Activated CD8-positive, alpha-beta memory T cell treated with anti-CD3 and anti-CD28 coated beads for 4 hours (primary cell): Measurements from ENCODE around the gene TSBP1.
"Not testable (repeated sequence)": the region's sequence is repeated elsewhere in the genome, so short reads cannot be mapped to it uniquely, and the experiment has no call there.

Experiments used
- DNase-seq, 2 donors: peaks; one replicate each; pipeline ENCODE4 v3.0.0-alpha.2; 2020; ENCODE audit warnings: low read depth in 2 of 2

Gene TSBP1

DNA sequence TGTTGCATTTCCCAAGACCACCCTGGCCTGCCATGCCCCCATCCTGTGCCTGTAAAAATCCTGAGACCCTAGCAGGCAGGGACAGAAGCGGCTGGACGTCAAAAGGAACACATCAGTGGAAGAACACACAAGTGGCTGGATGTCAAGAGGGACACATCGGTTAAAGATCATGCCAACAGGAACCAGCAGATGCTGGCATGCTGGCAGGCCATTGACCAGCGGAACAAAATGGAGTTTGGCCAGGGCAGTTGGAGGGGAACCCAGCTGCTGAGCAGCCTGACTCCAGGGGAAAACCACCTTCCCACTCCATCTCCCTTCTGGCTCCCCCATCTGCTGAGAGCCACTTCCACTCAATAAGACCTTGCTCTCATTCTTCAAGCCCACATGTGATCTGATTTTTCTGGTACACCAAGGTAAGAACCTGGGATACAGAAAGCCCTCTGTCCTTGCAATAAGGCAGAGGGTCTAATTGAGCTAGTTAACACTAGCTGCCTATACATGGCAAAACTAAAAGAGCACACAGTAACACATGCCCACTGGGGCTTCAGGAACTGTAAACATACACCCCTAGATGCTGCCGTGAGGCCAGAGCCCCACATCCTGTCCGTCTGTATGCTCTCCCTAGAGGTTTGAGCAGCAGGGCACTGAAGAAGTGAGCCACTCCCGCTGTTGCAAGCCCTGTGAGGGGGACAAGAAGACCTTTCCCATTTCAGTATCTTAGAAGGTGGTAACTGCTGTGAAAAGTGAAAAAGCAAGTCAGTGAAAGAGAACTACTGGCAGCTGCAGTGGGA lies 4.2 kb upstream of the TSBP1 start:
- no peak for DNase-seq

DNA sequence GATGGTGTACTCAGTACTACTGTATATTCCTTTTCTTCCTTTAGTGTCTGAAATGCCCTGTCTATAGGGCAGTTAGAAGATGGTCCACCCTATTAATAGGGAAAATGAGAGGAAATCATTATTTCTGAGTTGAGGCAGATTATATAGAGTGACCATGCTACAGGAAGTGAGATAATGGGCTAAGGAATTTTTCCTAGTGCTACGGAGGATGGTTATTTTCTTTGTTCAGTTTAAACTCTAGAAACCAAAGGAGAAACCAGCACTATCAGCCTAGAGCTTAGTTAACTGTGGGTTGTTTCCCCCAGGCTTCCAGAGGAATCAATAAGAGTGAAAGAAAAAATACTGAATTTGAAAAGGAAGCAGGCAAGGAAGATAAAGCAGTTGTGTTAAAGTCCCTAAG lies 474 bp downstream of the TSBP1 start:
- DNase-seq = no peak

DNA sequence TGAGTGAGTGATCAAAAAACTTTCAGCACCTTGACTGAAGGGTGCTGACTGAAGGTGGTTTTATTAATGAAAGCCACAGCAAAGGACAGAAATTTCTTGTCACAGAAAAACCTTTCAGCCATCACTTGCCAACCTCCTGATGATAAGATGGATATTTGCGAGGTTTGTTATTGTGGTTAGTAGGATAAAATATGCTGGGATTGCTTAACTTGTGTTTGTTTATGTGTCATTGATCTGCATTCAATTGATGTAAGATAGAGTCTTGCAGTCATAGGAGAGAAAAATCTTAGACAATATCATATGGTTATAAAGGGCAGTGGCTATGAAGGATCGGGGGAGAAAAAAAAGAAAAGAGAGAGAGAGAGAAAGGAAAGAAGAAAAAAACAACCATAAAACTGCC lies 1.2 kb downstream of the TSBP1 start:
- DNase-seq = no peak

DNA sequence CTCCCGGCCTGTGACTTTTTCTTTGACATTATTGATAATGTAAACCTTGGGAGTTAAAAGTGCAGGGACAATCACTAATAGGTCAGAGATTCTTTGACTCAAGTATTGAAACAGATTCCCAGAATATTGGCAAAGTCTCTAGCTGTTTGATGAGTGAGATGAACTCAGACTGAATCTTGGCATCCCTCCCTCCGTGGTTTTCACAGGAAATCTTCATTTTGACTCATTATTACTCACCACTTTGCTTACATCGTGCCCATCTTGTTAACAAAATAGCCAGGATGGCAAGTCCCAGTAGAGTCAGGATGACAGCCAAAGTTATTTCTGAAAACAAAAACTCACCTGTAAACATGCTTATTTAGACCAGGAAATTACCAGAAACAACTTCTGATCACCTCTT lies 2.0 kb downstream of the TSBP1 start:
- DNase-seq = no peak

DNA sequence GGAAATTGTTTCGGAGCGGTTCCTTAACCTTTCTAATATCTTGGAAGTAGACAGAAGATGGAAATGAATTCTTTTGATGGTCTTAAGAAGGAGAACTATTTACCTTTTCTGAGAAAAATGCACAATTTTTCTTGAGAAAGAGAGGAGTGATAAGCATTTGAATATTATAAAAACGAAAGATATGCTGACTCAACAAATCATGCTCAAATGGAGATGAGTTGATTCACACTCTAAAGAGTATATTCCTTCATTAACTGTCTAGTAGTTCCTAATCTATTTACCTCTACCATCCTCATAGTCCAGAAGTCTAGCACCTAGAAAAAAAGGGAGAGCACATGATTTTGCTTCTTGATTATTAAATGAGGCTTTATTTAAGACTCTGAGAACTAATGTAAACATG lies 4.1 kb downstream of the TSBP1 start:
- no peak for DNase-seq

DNA sequence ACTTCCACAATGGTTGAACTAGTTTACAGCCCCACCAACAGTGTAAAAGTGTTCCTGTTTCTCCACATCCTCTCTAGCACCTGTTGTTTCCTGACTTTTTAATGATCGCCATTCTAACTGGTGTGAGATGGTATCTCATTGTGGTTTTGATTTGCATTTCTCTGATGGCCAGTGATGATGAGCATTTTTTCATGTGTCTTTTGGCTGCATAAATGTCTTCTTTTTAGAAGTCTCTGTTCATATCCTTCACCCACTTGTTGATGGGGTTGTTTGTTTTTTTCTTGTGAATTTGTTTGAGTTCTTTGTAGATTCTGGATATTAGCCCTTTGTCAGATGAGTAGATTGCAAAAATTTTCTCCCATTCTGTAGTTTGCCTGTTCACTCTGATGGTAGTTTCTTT lies 12.5 kb downstream of the TSBP1 start:
- not testable (repeated sequence) for DNase-seq

DNA sequence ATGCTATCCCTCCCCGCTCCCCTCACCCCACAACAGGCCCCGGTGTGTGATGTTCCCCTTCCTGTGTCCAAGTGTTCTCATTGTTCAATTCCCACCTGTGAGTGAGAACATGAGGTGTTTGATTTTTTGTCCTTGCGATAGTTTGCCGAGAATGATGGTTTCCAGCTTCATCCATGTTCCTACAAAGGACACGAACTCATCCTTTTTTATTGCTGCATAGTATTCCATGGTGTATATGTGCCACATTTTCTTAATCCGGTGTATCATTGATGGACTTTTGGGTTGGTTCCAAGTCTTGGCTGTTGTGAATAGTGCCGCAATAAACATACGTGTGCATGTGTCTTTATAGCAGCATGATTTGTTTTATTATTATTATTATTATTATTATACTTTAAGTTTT lies 13.2 kb downstream of the TSBP1 start:
- DNase-seq = not testable (repeated sequence)

DNA sequence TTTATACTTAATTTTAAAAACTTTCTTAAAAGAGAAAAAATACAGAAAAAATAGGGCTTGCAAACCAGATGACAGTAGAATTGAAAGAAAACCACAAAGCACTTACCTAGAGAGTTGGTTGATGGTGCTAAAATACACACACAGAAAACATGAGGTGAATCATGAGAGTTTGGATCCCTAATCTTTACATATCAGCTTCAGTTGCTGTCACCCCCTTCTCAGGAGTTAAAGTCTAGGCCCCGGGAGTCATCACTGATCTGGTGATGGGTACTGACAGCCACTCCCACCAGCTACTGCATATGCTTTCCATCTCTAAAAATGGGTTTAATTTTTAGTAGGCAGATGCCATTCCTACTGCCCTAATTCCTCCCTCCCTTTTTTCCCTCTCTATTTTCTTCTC lies 16.7 kb downstream of the TSBP1 start:
- no peak for DNase-seq

DNA sequence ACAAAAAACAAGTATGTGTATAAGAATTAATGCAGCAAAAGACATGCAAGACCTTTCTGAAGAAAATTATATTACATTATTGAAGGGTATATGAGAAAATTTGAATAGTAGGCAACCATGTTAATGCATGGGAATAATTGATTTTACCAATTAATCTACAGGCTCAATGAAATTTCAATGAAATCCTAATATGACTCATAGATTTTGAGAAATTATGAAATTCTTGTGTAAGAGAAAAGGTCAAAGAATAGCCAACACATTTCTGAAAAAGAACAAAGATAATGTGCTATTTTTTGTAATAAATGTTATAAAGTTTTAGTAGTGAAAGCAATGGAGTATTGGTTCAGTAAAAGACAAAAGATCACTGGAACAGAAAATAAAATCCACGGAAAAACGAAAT lies 18.4 kb downstream of the TSBP1 start:
- DNase-seq = no peak

DNA sequence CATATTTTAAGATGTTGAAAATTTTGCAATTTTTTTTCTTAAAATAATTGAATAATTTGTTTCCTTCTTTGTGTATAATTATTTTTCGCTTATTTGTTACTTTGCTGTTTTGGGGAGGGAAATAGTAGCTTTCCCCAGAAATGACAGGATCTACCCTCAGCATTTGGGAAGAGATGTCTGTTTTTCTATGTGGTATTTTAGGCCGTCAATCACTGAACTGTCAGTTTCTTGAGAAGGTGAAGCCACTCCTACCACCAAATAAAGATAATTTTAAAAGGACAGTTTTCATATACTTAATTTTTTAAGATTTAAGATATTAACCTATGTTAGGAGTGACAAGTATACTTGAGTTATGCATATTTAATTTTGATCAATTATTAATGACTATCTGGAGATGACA lies 31.5 kb downstream of the TSBP1 start:
- no peak for DNase-seq

DNA sequence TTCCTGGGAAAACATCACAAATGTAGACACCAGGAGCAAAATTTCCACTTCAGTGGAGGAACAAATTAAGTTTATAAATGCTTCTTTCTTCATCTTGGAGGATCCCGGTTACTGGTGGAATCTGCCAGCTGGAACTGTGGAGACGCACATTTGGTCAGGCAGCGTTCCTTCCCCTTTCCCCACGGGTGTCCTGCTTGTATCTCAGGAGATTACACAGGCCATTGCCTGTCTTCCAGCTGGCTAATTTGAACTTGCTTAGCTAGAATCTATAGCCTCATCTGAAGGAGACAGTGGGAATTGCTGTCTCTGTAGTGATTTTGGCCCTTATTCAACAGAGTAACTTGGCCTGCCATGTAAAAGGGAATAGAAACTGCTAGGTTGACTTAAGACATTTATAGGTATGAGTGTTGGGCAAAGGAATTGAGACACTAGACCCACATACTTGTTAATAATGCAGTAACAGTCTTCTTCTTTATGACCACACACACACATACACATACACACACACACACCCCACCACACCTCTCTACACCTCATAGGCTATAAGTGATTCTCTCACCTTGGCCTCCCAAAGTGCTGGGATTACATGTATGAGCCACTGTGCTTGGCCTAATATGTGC lies 34.4 kb downstream of the TSBP1 start:
- no peak for DNase-seq

DNA sequence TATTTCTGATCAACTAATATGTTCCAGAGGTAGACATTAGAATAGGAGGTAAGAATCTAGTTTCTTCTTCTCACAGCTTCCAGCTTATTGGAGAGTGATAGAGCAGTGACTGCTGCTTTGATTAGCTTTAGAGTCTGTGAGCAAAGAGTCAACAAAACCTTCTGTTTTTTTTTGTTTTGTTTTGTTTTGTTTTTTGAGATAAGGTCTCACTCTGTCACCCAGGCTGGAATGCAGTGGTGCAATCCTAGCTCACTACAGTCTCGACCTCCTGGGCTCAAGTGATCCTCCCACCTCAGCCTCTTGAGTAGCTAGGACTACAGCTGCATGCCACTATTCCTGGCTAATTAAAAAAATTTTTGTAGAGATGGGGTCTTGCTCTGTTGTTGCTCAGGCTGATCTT lies 39.3 kb downstream of the TSBP1 start:
- DNase-seq = no peak

DNA sequence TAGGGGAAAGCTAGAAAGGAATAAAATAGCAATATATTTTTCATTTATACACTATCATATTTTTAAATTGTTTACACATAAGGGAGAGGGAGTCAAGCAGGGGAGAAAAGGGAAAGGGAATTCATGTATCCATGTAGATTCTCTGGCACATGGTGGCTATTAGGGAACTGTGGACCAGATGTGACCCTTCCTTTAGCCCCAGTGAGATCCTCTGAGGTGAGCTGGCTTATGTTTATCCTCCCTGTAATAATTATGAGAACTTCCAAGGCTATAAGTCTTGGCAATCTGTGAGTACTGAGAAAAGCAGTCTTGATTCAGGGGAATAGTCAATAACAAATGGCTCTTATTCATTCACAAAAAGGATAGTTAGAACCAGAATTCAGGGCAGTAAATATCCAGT lies 42.6 kb downstream of the TSBP1 start:
- DNase-seq = no peak

DNA sequence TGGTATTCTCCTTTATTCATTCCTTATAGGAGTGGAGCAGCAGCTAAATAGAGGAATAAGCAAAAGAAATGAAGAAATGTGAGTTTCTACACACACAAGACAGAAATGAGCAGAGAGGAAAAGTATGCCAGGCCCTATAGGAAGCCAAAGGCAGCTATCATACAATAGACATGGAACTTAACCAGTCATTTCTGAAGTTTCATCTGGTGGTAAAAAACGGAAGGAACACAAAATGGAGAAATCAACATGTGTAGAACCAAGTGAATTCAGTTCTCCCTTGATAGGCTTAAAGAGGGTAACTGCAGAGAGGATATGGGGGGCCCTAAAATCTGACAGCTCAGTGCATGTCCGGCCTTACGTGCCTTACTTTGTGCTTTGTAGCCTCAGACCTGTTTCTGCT lies 44.6 kb downstream of the TSBP1 start:
- no peak for DNase-seq

DNA sequence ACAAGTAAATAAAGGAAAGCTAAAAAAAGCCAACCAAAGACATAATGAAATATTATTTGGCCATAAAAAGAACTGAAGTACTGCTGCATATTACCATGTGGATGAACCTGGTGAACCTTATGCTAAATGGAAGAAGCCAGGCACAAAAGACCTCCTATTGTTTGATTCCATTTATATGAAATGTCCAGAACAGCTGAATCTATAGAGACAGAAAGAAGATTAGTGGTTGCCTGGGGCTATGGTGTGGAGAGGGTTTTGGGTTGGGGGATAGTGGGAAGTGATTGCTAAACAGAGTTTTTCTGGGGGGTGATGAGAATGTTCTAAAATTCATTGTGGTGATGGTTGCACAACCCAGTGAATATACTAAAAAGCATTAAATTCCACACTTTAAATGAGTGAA lies 53.2 kb downstream of the TSBP1 start:
- DNase-seq = no peak

DNA sequence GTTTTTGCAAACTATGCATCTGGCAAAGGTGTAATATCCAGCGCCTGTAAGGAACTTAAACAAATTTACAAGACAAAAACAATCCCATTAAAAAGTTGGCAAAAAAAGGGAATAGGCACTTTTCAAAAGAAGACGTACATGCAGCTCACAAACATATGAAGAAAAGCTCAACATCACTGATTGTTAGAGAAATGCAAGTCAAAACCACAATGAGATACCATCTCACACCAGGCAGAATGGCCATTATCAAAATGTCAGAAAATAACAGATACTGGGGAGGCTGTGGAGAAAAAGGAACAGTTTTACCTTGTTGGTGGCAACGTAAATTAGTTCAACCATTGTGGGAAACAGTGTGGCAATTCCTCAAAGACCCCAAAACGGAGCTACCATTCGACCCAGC lies 54.2 kb downstream of the TSBP1 start:
- DNase-seq = no peak

DNA sequence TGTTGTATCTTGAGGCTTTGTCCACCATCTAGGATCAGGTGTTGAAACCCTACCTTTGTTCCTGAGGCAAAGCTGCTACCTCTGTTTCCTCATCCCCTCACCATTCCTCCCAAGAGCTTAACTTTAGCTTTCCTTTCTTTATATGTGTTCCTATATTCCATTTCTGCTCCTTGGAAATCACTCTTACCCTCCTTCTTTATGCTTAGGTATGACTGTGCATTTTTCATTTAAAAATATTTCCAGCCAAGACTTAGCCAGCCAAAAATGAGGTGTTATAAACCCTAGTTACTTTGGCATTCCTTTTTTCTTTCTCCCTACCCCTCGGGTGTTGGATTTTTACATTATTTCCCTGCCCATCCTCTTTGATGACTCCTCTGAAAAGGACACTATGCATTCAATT lies 57.7 kb downstream of the TSBP1 start:
- DNase-seq = no peak

DNA sequence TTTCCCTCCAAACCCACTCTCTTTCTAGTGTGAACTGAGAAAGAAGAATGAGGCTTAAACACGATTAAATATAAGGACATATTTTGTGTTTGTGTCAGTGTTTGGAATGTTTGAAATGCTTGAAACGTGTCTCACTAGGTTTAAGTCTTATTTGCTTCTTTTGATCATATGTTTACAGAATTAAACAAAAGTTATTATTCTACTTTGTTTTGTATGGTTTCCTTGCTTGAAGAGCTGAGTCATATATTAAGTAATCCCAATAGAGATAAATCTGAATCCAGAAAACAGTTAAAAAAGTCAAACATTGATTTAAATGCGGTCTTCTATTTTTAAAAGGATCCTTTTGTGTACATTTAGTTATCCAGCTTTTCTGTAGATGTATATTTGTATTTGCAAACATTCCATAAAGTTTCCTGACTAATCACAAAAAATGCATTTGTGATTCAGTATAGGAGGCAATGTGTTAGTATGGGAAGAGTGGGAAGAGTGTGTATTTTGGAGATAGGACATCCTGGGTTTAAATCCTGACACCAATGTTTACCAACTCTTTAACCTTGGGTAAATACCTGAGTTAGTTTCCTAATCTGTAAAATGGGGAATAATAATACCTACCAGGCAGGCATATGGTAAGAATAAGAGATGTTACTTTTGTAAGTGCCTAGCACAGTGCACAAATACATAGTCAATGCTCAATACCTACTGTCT lies 72.9 kb downstream of the TSBP1 start:
- no peak for DNase-seq

DNA sequence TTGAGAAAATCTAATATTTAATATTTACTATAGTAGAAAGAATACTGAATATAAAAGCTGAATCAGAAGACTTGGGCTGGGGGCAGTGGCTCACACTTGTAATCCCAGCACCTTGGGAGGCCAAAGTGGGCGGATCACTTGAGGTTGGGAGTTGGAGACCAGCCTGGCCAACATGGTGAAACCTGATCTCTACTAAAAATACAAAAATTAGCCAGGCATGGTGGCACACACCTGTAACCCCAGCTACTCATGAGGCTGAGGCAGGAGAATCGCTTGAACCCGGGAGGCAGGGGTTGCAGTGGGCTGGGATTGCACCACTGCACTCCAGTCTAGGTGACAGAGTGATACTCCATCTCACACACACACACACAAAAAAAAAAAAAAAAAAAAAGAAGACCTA lies 76.7 kb downstream of the TSBP1 start:
- not testable (repeated sequence) for DNase-seq

DNA sequence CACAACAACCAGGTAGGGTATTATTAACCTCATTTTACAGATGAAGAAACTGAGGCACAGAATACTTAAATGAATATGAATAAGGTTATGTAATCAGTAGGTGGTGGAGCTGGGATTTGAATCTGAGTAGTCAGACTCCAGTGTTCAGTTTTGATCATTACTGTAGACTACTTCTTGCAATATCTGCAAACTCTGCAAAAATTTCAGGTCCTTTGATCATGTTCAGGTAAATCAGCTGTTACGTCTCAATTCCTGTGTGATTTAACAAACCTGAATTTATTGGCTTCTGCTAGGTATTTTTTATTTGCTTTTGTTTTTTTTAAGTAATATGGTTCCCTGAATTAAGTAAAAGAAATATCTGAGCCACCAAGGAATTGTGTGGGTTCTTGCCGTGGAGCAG lies 77.1 kb downstream of the TSBP1 start:
- no peak for DNase-seq

DNA sequence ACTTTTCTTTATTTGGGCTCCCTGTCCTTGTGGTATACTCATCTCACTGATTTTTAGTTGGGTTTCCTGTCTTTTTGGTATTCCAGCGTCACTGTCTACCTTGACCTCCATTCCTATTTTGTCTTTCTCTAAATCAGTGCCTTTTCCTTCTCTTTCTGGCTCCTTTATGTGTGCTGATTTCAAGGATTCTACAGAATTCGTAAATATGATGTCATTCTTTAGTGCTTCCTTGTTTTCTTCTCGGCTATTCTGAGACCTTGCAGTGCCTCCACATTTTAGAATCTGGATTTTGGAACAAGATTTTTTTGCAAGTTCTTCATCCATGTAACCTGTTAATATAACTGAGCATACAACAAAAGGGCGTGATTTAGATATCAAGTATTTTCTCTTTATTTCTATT lies 78.0 kb downstream of the TSBP1 start:
- no peak for DNase-seq

DNA sequence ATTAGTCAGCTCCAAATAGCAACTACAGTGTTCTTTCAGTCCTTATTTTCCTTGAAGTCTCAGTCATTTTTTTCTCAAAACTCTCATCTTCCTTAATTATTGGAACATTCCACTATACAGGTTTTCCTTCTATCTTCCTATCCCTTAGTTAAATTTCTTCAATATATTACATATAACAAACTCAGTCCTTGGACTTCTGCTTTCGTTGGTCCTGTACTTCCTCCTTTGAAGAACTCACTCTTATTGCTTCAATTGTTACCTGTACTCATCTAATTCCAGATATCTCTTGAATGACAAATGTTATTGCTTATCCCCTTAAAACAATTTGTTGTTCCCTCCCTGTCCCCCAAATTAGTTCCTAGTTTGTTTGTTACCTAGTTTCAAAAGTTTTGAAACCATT lies 80.2 kb downstream of the TSBP1 start:
- no peak for DNase-seq

DNA sequence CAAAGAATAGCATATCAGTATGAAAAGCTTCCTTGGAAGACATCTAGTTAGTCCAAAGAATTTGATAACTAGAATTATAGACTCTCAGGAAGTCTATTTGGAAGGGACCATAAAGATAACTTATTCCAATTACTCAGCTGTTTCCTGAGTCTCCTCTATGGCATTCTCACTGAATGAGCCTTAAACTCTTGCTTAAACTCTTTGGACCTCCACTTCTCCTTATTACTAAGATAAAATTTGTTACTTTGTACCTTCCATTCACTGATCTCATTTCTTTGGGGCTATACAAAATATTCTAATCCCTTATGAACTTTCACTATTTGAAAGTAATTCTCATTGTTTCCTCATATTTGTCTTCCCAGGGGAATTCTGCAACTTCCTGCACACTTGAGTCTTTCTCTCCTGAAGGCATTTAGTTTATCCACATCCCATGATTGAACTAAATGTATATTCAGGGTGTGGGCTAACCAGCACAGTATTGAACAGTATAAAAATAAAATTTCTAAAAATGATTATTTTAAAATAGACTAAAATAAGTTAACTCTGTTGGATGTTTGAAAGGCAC lies 80.7 kb downstream of the TSBP1 start:
- DNase-seq = no peak
